HL-60/S4 (cell line): Measurements from ENCODE around the gene MYLIP.

ENCODE experiments used
- in situ Hi-C: fragments of 300-500 bp; cut with MboI; formaldehyde crosslinking; loops from 2 replicates; pipeline ENCODE4 v1.14.3; 2022; ENCODE audit warnings: low sequenced_read_pairs

Gene MYLIP

DNA sequence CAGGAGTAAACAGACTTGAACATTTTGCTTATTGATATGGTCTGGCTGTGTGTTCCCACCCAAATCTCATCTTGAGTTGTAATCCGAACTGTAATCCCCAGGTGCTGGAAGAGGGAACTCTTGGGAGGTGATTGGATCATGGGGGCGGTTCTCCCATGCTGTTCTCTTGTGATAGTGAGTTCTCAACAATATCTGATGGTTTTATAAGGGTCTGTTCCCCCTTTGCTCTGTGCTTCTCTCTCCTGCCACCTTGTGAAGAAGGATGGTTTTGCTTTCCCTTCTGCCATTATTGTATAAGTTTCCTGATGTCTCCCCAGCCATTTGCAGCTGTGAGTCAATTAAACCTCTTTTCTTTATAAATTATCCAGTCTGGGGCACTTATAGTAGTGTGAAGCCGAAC lies 40.0 kb downstream of the MYLIP start:
- in situ Hi-C loops, result no loop called here

- in situ Hi-C loops, result no loop called here
Measured at GRCh38 chr6:16171400-16171799, 42.5 kb downstream of the MYLIP start.

- in situ Hi-C loops, result no loop called here
Measured at GRCh38 chr6:16173167-16173940, 44.5 kb downstream of the MYLIP start.

- in situ Hi-C loops, result loop anchor here (25.0 kb wide), 1 partner anchor 487 kb away; no protein-coding TSS in a partner anchor
Measured at GRCh38 chr6:16174416-16175078, 45.7 kb downstream of the MYLIP start.

GRCh38 chr6:16176600-16176999 lies 47.7 kb downstream of the MYLIP start:
- in situ Hi-C loops, result loop anchor here (25.0 kb wide), 1 partner anchor 489 kb away; no protein-coding TSS in a partner anchor

DNA sequence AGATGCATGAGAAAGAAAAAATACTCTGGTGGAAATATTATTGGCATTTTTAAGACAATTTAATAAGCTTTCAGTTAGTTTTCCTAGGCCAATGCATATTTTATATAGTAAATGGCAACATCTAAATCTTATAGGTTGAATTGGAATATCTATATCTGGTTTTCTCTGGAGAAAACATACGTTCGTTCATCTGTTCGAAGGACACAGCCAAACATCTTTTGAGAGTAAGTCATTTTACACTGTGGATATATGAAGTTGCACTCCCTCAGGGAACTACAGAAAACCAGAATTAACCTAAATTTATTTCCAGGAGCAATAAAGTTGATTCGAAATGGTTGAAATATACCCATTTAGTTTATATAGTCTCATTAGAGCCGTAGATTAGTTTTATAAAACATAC lies 49.0 kb downstream of the MYLIP start:
- in situ Hi-C loops, result loop anchor here (25.0 kb wide), 1 partner anchor 491 kb away; no protein-coding TSS in a partner anchor

DNA sequence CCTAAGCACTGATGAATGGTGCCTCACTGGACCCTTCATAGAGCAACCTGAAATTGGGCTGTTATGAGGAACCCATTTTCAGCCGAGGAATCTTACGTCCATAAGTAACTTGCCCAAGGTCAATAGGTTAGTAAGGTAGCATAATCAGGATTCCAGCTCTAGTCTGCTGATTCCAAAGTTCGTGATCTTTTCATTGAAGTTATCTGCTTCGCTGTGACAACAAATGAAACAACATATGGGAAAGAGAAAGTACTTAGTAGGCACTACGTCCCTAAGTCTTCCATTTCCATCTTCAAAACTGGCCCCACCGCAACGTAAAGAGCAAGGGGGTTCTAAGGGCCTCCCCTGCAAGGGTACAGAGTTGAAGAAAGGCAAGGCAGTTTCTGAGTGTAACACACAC lies 49.5 kb downstream of the MYLIP start:
- in situ Hi-C loops, result loop anchor here (25.0 kb wide), 1 partner anchor 491 kb away; no protein-coding TSS in a partner anchor

DNA sequence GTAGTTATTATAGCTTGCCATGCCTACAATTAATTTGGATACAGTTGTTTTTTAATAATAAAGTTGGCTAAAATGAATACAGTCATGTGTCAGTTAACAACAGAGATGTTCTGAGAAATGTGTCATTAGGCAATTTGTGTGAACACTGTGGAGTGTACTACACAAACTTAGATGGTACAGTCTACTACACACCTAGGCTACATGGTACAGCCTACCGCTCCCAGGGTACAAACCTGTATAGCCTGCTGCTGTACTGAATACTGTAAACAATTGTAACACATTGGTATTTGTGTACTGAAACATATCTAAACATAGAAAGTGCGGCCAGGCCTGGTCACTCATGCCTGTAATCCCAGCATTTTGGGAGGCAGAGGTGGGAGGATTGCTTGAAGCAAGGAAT lies 50.2 kb downstream of the MYLIP start:
- in situ Hi-C loops, result loop anchor here (25.0 kb wide), 1 partner anchor 492 kb away; no protein-coding TSS in a partner anchor

DNA sequence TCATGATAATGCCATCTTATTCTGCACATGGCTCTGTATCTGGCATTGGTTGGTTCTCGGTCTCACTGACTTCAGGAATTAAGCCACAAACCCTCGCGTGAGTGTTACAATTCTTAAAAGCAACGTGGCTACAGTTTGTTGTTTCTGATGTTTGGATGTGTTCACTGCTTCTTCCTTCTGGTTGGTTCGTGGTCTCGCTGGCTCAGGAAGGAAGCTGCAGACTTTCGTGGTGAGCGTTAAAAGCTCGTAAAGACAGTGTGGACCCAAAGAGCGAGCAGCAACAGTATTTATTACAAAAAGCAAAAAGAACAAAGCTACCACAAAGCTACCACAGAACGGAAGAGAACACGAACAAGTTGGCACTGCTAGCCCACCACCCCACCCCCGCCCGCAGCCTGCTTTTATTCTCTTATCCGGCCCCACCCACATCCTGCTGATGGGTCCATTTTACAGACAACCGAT lies 51.1 kb downstream of the MYLIP start:
- in situ Hi-C loops, result loop anchor here (25.0 kb wide), 1 partner anchor 493 kb away; no protein-coding TSS in a partner anchor

DNA sequence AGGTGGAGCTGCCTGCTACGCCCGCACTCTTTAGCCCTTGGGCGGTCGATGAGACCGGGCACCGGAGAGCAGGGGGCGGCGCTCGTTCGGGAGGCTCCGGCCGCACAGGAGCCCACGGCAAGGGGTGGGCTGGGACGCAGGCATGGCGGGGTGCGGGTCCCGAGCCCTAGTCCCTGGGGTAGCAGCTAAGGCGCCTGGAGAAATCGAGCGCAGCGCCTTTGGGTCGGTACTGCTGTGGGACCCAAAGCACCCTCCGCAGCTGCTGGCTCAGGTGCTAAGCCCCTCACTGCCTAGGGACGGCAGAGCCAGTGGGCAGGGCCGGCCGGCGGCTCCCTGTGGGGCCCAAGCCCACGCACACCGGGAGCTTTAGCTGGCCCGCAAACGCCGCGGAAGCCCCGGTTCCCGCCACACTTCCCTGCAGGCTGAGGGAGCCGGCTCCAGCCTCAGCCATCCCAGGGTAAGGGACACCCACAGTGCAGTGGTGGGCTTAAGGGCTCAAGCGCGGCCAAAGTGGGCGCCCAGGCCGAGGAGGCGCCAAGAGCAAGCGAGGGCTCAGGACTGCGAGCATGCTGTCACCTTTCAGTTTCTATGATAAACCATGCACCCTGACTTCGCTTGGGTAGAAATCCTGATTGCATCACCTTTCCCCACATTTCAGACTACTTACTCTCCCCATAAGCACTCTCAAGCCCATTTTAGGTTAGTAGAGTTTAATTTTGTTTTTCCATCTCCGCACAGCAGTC lies 52.0 kb downstream of the MYLIP start:
- in situ Hi-C loops, result loop anchor here (25.0 kb wide), 1 partner anchor 494 kb away; no protein-coding TSS in a partner anchor

DNA sequence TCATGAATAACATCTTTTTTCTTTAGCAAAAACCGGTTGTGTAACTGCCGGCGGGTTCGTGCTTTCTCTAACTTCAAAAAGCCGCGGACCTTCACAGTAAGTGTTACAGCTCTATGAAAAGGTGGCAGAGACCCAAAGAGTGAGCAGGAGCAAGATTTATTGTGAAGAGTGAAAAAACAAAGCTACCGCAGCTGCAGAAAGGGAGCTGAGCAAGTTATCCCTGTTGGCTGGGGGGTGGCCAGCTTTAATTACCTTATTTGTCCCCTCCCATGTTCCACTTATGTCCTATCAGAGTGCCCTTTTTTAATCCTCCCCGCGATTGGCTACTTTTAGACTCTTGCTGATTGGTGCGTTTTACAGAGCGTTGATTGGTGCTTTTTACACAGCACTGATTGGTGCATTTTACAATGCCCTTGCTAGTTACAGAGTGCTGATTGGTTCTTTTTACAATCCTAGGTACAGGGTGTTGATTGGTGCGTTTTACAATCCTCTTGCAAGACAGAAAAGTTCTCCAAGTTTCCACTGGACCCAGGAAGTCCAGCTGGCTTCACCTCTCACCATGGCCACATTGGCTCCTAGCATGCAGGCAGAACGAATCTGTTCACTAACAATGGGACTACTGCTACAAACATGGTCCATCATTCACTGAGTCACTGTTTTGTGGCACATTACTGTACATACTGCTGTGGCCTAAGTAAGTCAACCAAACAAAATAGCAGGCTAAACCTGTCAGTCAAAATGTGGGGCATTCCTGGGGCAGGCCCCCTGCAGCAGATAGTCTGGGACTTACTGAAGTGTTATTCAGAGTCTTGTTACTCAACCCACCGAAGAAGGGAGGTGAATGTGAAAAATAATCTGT lies 52.8 kb downstream of the MYLIP start:
- in situ Hi-C loops, result loop anchor here (25.0 kb wide), 1 partner anchor 494 kb away; no protein-coding TSS in a partner anchor

GRCh38 chr6:16183187-16183664 lies 54.3 kb downstream of the MYLIP start:
- in situ Hi-C loops, result loop anchor here (25.0 kb wide), 1 partner anchor 496 kb away; no protein-coding TSS in a partner anchor

DNA sequence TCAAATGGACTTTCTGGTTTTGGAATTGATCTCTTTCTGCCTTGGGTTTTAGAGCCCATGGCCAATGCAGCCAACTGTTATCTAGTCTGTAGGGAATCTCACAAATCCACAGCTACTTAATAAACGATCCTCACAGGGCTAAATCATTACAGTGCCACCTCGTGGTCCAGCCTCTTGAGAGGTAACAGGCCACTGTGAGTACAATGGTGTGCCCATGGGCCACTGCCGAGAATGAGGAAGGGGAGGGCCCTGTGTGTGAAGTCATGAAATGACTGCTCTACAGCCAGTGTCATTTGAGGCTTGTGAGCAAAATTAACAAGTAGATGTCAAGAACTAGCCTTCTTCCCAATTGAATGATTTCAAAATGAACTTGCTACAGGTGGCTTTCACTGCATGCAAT lies 55.2 kb downstream of the MYLIP start:
- in situ Hi-C loops, result loop anchor here (25.0 kb wide), 1 partner anchor 497 kb away; no protein-coding TSS in a partner anchor

- in situ Hi-C loops, result loop anchor here (25.0 kb wide), 1 partner anchor 497 kb away; no protein-coding TSS in a partner anchor
Measured at GRCh38 chr6:16184551-16184950, 55.7 kb downstream of the MYLIP start.

DNA sequence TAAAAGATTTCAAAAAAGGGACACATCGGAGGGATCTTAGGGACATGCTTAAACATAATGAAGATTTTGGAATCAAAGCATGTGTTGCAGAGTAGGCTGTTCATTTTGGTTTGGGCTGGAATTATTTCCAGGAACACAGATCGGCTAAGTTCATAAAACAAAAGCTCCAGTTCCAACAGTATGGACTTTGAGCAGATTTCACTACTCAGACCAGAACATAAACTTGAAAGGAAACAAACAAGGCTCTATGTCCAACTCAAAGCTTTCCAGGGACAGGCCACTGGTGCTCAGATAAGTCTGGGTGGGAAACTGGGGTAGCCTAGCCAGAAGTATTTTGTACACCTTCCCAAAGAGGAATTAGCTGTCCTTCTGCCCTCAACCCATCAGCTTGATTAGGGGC lies 58.3 kb downstream of the MYLIP start:
- in situ Hi-C loops, result loop anchor here (25.0 kb wide), 1 partner anchor 500 kb away; no protein-coding TSS in a partner anchor

DNA sequence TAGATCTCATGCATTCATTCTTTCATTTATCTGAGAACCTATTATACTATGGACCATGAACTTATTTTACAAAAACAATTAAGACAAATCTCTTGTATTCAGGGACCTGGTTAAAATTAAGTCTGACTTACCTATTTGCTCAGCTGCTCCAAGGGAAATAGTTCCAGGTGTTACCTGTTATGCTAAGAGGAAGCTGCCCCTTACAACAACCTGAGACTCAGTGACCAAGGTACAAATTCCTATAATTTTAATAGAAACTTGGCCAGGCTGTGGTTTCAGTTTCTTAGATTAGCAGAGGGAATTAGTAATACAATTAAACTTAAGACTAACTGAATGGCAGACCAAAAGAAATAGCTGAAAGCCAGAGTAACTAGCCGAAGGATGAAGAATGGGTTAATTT lies 61.3 kb downstream of the MYLIP start:
- in situ Hi-C loops, result loop anchor here (25.0 kb wide), 1 partner anchor 503 kb away; no protein-coding TSS in a partner anchor

GRCh38 chr6:16196260-16196983 lies 67.5 kb downstream of the MYLIP start:
- in situ Hi-C loops, result loop anchor here (25.0 kb wide), 1 partner anchor 509 kb away; no protein-coding TSS in a partner anchor

GRCh38 chr6:16196984-16197546 lies 68.2 kb downstream of the MYLIP start:
- in situ Hi-C loops, result loop anchor here (25.0 kb wide), 1 partner anchor 510 kb away; no protein-coding TSS in a partner anchor
